Measurements from ENCODE around the gene PCBP2. TPM values are rescaled to one million over a fixed set of nuclear protein-coding genes. Genes with fewer than 3 reads are reported as not detected.

PCBP2 gene
- total RNA-seq, 1 donor from 2014 or later: 1,084 TPM

- no peak for DNase-seq (ENCODE audit: low spot score)
- peaks cover 10% of the 10 kb centered on the region for H3K27me3 Mint-ChIP-seq (ENCODE audit: unreplicated experiment)
- peak overlapping the region; percentile 39 for H3K27ac Mint-ChIP-seq (ENCODE audit: unreplicated experiment)
- TF ChIP-seq, protein P1, sequence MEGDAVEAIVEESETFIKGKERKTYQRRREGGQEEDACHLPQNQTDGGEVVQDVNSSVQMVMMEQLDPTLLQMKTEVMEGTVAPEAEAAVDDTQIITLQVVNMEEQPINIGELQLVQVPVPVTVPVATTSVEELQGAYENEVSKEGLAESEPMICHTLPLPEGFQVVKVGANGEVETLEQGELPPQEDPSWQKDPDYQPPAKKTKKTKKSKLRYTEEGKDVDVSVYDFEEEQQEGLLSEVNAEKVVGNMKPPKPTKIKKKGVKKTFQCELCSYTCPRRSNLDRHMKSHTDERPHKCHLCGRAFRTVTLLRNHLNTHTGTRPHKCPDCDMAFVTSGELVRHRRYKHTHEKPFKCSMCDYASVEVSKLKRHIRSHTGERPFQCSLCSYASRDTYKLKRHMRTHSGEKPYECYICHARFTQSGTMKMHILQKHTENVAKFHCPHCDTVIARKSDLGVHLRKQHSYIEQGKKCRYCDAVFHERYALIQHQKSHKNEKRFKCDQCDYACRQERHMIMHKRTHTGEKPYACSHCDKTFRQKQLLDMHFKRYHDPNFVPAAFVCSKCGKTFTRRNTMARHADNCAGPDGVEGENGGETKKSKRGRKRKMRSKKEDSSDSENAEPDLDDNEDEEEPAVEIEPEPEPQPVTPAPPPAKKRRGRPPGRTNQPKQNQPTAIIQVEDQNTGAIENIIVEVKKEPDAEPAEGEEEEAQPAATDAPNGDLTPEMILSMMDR (IDR thresholded peaks at IDR 0.05; ENCODE audit: unreplicated experiment): no peak
- peak overlapping the region; percentile 44 for H3K4me3 Mint-ChIP-seq (ENCODE audit: unreplicated experiment)
- peaks cover 25% of the 10 kb centered on the region for H3K4me1 Mint-ChIP-seq (ENCODE audit: unreplicated experiment)
- H3K36me3 Mint-ChIP-seq (ENCODE audit: low read depth, unreplicated experiment): peaks cover 41% of the 10 kb centered on the region
- no peaks in the 10 kb centered on the region for H3K9me3 Mint-ChIP-seq (ENCODE audit: unreplicated experiment)
Measured at GRCh38 chr12:53454707-53455106, 2.8 kb downstream of the PCBP2 start.

GRCh38 chr12:53456654-53457366, 4.9 kb downstream of the PCBP2 start:
- peaks cover 29% of the 10 kb centered on the region for H3K4me1 Mint-ChIP-seq (ENCODE audit: unreplicated experiment)
- peaks cover 54% of the 10 kb centered on the region for H3K36me3 Mint-ChIP-seq (ENCODE audit: low read depth, unreplicated experiment)
- no peak overlapping the region for H3K27ac Mint-ChIP-seq (ENCODE audit: unreplicated experiment)
- H3K9me3 Mint-ChIP-seq (ENCODE audit: unreplicated experiment): no peaks in the 10 kb centered on the region
- DNase-seq (ENCODE audit: low spot score): no peak
- TF ChIP-seq, protein P1 (IDR thresholded peaks at IDR 0.05; ENCODE audit: unreplicated experiment): no peak
- peak overlapping the region; percentile 23 for H3K4me3 Mint-ChIP-seq (ENCODE audit: unreplicated experiment)
- H3K27me3 Mint-ChIP-seq (ENCODE audit: unreplicated experiment): peaks cover 7% of the 10 kb centered on the region

DNA sequence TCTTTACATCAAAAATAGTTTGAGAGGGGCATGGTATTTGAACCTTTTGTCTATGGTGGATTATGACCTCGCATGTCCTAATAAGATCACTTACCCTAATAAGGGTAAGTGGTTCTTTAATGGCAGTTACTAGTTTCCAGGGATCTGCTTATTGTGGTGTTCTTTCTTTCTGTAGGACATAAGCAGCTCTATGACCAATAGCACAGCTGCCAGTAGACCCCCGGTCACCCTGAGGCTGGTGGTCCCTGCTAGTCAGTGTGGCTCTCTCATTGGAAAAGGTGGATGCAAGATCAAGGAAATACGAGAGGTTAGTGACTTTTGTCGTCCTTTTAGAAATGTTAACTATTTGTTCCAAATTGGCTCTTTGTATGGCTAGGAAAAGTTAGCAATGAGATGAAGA, 7.2 kb downstream of the PCBP2 start:
- Mint-ChIP-seq H3K27ac (ENCODE audit: unreplicated experiment) (no peak overlapping the region), H3K9me3 (ENCODE audit: unreplicated experiment) (no peaks in the 10 kb centered on the region), H3K4me3 (ENCODE audit: unreplicated experiment) (peak overlapping the region; percentile 33), H3K36me3 (ENCODE audit: low read depth, unreplicated experiment) (peaks cover 63% of the 10 kb centered on the region), H3K4me1 (ENCODE audit: unreplicated experiment) (peaks cover 30% of the 10 kb centered on the region), H3K27me3 (ENCODE audit: unreplicated experiment) (no peaks in the 10 kb centered on the region)
- DNase-seq (ENCODE audit: low spot score): no peak
- TF ChIP-seq, protein P1 (IDR thresholded peaks at IDR 0.05; ENCODE audit: unreplicated experiment): no peak

GRCh38 chr12:53461059-53461458, 9.2 kb downstream of the PCBP2 start:
- no peak for DNase-seq (ENCODE audit: low spot score)
- Mint-ChIP-seq H3K27me3 (ENCODE audit: unreplicated experiment) (no peaks in the 10 kb centered on the region), H3K4me3 (ENCODE audit: unreplicated experiment) (peak overlapping the region; percentile 45), H3K27ac (ENCODE audit: unreplicated experiment) (no peak overlapping the region), H3K36me3 (ENCODE audit: low read depth, unreplicated experiment) (peaks cover 56% of the 10 kb centered on the region), H3K4me1 (ENCODE audit: unreplicated experiment) (peaks cover 33% of the 10 kb centered on the region), H3K9me3 (ENCODE audit: unreplicated experiment) (no peaks in the 10 kb centered on the region)
- TF ChIP-seq, protein P1 (IDR thresholded peaks at IDR 0.05; ENCODE audit: unreplicated experiment): no peak

- H3K4me3 Mint-ChIP-seq (ENCODE audit: unreplicated experiment): no peak overlapping the region
- DNase-seq (ENCODE audit: low spot score): no peak
- no peak overlapping the region for H3K27ac Mint-ChIP-seq (ENCODE audit: unreplicated experiment)
- no peaks in the 10 kb centered on the region for H3K9me3 Mint-ChIP-seq (ENCODE audit: unreplicated experiment)
- H3K36me3 Mint-ChIP-seq (ENCODE audit: low read depth, unreplicated experiment): peaks cover 59% of the 10 kb centered on the region
- no peaks in the 10 kb centered on the region for H3K27me3 Mint-ChIP-seq (ENCODE audit: unreplicated experiment)
- TF ChIP-seq, protein P1 (IDR thresholded peaks at IDR 0.05; ENCODE audit: unreplicated experiment): no peak
- peaks cover 33% of the 10 kb centered on the region for H3K4me1 Mint-ChIP-seq (ENCODE audit: unreplicated experiment)
Measured at GRCh38 chr12:53461591-53461990, 9.7 kb downstream of the PCBP2 start.
